Measurements from ENCODE around the gene PPP2R5D.
"Not testable (repeated sequence)": the region's sequence is repeated elsewhere in the genome, so short reads cannot be mapped to it uniquely, and the experiment has no call there.

Gene PPP2R5D

GRCh38 chr6:42998205-42998604 lies 13.8 kb downstream of the PPP2R5D start:
- not testable (repeated sequence) for DNase-seq

- DNase-seq = no peak
Measured at GRCh38 chr6:43001843-43002242, 17.5 kb downstream of the PPP2R5D start.

GRCh38 chr6:43005844-43006243 lies 21.5 kb downstream of the PPP2R5D start:
- no peak for DNase-seq

- DNase-seq = no peak
Measured at GRCh38 chr6:43006251-43006650, 21.9 kb downstream of the PPP2R5D start.

- DNase-seq = no peak
Measured at GRCh38 chr6:43007126-43007525, 22.8 kb downstream of the PPP2R5D start.

GRCh38 chr6:43009124-43009523 lies 24.8 kb downstream of the PPP2R5D start:
- peak; percentile 46 for DNase-seq

- no peak for DNase-seq
Measured at GRCh38 chr6:43011207-43011606, 26.8 kb downstream of the PPP2R5D start.

GRCh38 chr6:43012364-43012763 lies 28.0 kb downstream of the PPP2R5D start:
- no peak for DNase-seq

- DNase-seq = no peak
Measured at GRCh38 chr6:43013097-43013842, 28.9 kb downstream of the PPP2R5D start.

- DNase-seq = peak; percentile 100
Measured at GRCh38 chr6:43013843-43014433, 29.6 kb downstream of the PPP2R5D start, which contains the start of the genes KLHDC3 and MEA1. Gene KLHDC3, plus strand, starts transcription at chr6:43014249. Its CDS starts 2,944 bp downstream, at chr6:43017193. Gene MEA1, minus strand, starts transcription at chr6:43013946. Its CDS starts 133 bp downstream, at chr6:43013813.

GRCh38 chr6:43014434-43014909 lies 30.1 kb downstream of the PPP2R5D start:
- no peak for DNase-seq

GRCh38 chr6:43016176-43016942 lies 32.0 kb downstream of the PPP2R5D start:
- no peak for DNase-seq

- DNase-seq = no peak
Measured at GRCh38 chr6:43016943-43017334, 32.6 kb downstream of the PPP2R5D start.

- no peak for DNase-seq
Measured at GRCh38 chr6:43019152-43019551, 34.8 kb downstream of the PPP2R5D start.

GRCh38 chr6:43020052-43020705 lies 35.8 kb downstream of the PPP2R5D start:
- DNase-seq = no peak

GRCh38 chr6:43020847-43021246 lies 36.5 kb downstream of the PPP2R5D start:
- DNase-seq = no peak

- peak; percentile 80 for DNase-seq
Measured at GRCh38 chr6:43021270-43022047, 37.1 kb downstream of the PPP2R5D start, which contains the start of gene RRP36. Gene RRP36, plus strand, starts transcription at chr6:43021623. Its CDS starts 32 bp downstream, at chr6:43021655.

GRCh38 chr6:43024436-43024835 lies 40.1 kb downstream of the PPP2R5D start:
- DNase-seq = no peak

- DNase-seq = no peak
Measured at GRCh38 chr6:43026365-43026764, 42.0 kb downstream of the PPP2R5D start.

- DNase-seq = no peak
Measured at GRCh38 chr6:43029120-43029519, 44.8 kb downstream of the PPP2R5D start.

GRCh38 chr6:43032326-43032725 lies 48.0 kb downstream of the PPP2R5D start:
- no peak for DNase-seq

Measured in CD4-positive, alpha-beta T cell treated with Interleukin-6 for 4 hours (primary cell).